Endothelial cell of umbilical vein (primary cell): ENCODE data around the gene MYO5B. TPM values are rescaled to one million over a fixed set of nuclear protein-coding genes. Genes with fewer than 3 reads are reported as not detected.

Experiments
- BruUV-seq: library from RNA; stranded (reverse); fragments of 400-500 nt; replicated peaks from 2 replicates; lab custom pipeline; 2021; lab: Mats Ljungman, UMichigan
- CTCF ChIA-PET: fragments of 300-600, 350-600 bp; sonication (Branson Sonifier 250); formaldehyde crosslinking; loops from one replicate; lab custom pipeline; 2021; ENCODE audit warnings: antibody characterized with exemption, inconsistent platforms; lab: Charles Lee
- POLR2A ChIA-PET: fragments of 300-600, 350-600 bp; sonication (Branson Sonifier 250); formaldehyde crosslinking; loops from one replicate; lab custom pipeline; 2021; ENCODE audit warnings: antibody characterized with exemption, inconsistent platforms; lab: Charles Lee
- DNase-seq: peaks from one replicate; pipeline ENCODE4 v3.0.0-alpha.2; 2011; ENCODE audit warnings: low read depth, low spot score
- FAIRE-seq: peaks from 2 replicates; lab custom pipeline; 2011; peaks lifted over from hg19 to GRCh38; lab: Jason Lieb, UNC
- H2AFZ ChIP-seq: 2 replicates; pipeline ENCODE4 v1.6.0; 2012; ENCODE audit warnings: low read depth, low read length, control low read depth, inconsistent platforms
- H3K27ac ChIP-seq: 2 replicates; pipeline ENCODE4 v1.5.1; 2011; ENCODE audit warnings: low read depth, mild to moderate bottlenecking, control low read depth, low read length, moderate library complexity; ENCODE audit not compliant: insufficient read depth
- H3K27me3 ChIP-seq, 2 experiments: 2 replicates each; pipeline versions ENCODE4 v1.6.0 to v1.6.1; 2011; ENCODE audit warnings: low read length in 2 of 2, mixed read lengths in 1 of 2; ENCODE audit not compliant: control insufficient read depth in 2 of 2, insufficient read depth in 2 of 2
- H3K36me3 ChIP-seq, 2 experiments: 2 replicates in 1 of 2; 3 replicates in 1 of 2; pipeline ENCODE4 v1.5.1; 2011; ENCODE audit warnings: low read length in 2 of 2, mild to moderate bottlenecking in 1 of 2, moderate library complexity in 1 of 2; ENCODE audit not compliant: control insufficient read depth in 2 of 2, insufficient read depth in 2 of 2; ENCODE audit errors: extremely low read depth in 1 of 2
- H3K4me1 ChIP-seq: 3 replicates; pipeline ENCODE4 v1.5.1; 2011; ENCODE audit warnings: mild to moderate bottlenecking, low read length; ENCODE audit not compliant: control insufficient read depth, insufficient read depth; ENCODE audit errors: extremely low read depth
- H3K4me2 ChIP-seq: 2 replicates; pipeline ENCODE4 v1.6.1; 2011; ENCODE audit warnings: low read length, control low read depth, mixed read lengths; ENCODE audit not compliant: insufficient read depth
- H3K4me3 ChIP-seq, 3 experiments: fragments of 200-600 bp in 1 of 3; sonication (generic), shearing (Covaris generic) in 1 of 3; replicated peaks in 1 of 3; 2 replicates each; pipeline ENCODE4 v1.5.1; 2011 to 2016; ENCODE audit warnings: control low read depth in 3 of 3, low read length in 3 of 3, mild to moderate bottlenecking in 2 of 3, inconsistent platforms in 1 of 3, low read depth in 1 of 3, moderate library complexity in 1 of 3; ENCODE audit not compliant: insufficient read depth in 1 of 3
- H3K79me2 ChIP-seq: 2 replicates; pipeline ENCODE4 v1.6.0; 2012; ENCODE audit warnings: low read length, inconsistent platforms; ENCODE audit not compliant: control insufficient read depth, insufficient read depth
- H3K9ac ChIP-seq: replicated peaks from 2 replicates; pipeline ENCODE3; 2011; ENCODE audit warnings: low read length, control low read depth; ENCODE audit not compliant: insufficient read depth; ENCODE audit errors: extremely low read depth
- H3K9me1 ChIP-seq: replicated peaks from 3 replicates; pipeline ENCODE4 v1.6.0; 2011; ENCODE audit warnings: mild to moderate bottlenecking, low read length; ENCODE audit not compliant: control insufficient read depth, insufficient read depth; ENCODE audit errors: extremely low read depth
- H3K9me3 ChIP-seq: replicated peaks from 2 replicates; pipeline ENCODE4 v1.5.1; 2012; ENCODE audit warnings: low read length, inconsistent platforms; ENCODE audit not compliant: control insufficient read depth, insufficient read depth
- H4K20me1 ChIP-seq: replicated peaks from 2 replicates; pipeline ENCODE3; 2011; ENCODE audit warnings: mild to moderate bottlenecking, low read length; ENCODE audit not compliant: control insufficient read depth, insufficient read depth; ENCODE audit errors: extremely low read depth
- EZH2 ChIP-seq: IDR thresholded peaks from 2 replicates; pipeline ENCODE4 v1.6.1; 2012; ENCODE audit warnings: borderline replicate concordance, low read depth, mild to moderate bottlenecking, moderate library complexity, low read length, inconsistent platforms; ENCODE audit not compliant: severe bottlenecking
- FOS ChIP-seq: IDR thresholded peaks from 2 replicates; pipeline ENCODE4 v1.6.1; 2011; ENCODE audit warnings: mild to moderate bottlenecking, low read length, moderate library complexity, borderline replicate concordance; ENCODE audit not compliant: insufficient read depth
- GATA2 ChIP-seq: IDR thresholded peaks from 2 replicates; pipeline ENCODE4 v1.7.0; 2011; ENCODE audit warnings: low read depth, mild to moderate bottlenecking, moderate library complexity, mixed read lengths, low read length; ENCODE audit not compliant: insufficient read length, insufficient read depth
- JUN ChIP-seq: IDR thresholded peaks from 2 replicates; pipeline ENCODE4 v1.6.1; 2011; ENCODE audit warnings: borderline replicate concordance, low read depth; ENCODE audit not compliant: insufficient read length, insufficient read depth
- MYC ChIP-seq: IDR thresholded peaks from one replicate; pipeline ENCODE4 v1.6.1; 2011; ENCODE audit warnings: mild to moderate bottlenecking, low read depth, low read length
- POLR2A ChIP-seq: IDR thresholded peaks from 2 replicates; pipeline ENCODE4 v1.6.1; 2012; ENCODE audit warnings: low read depth, mild to moderate bottlenecking, control low read depth, low read length
- POLR2AphosphoS5 ChIP-seq: IDR thresholded peaks from 2 replicates; pipeline ENCODE4 v1.6.1; 2012; ENCODE audit warnings: low read depth, mild to moderate bottlenecking, control low read depth, low read length, moderate library complexity; ENCODE audit not compliant: insufficient read depth
- dilution Hi-C: fragments of 300-500 bp; cut with MboI; formaldehyde crosslinking; loops from one replicate; pipeline ENCODE4 v1.15.0; 2019; ENCODE audit warnings: low sequenced_read_pairs; ENCODE audit not compliant: extremely low pct_ligation_motif_present
- intact Hi-C: fragments of 100-400 bp; cut with micrococcal nuclease; formaldehyde crosslinking; loops from one replicate; pipeline ENCODE4 v1.10.0; 2022
- polyA plus RNA-seq, 4 experiments: library from polyadenylated mRNA; depleted of rRNA in 3 of 4; stranded (reverse) in 3 of 4; unstranded in 1 of 4; fragments of >200 nt; gene quantifications; 2 replicates each; pipeline versions ENCODE4 v1.2.1 to v1.2.3, GENCODE V29; 2011 to 2012; ENCODE audit warnings: missing spikeins in 1 of 4
- total RNA-seq: library from RNA; stranded (reverse); gene quantifications from 2 replicates; pipeline ENCODE4 v1.2.3, GENCODE V29; 2021
- TF ChIP-seq, protein P1 (sequence below): IDR thresholded peaks from 2 replicates; pipeline ENCODE4 v1.6.1; 2011; ENCODE audit not compliant: insufficient read depth, insufficient read length
- TF ChIP-seq, protein P2 (sequence below), 2 donors: IDR thresholded peaks; 1 replicate in 1 of 2; 2 replicates in 1 of 2; pipeline ENCODE4 v1.5.1; 2011; ENCODE audit warnings: low read length in 2 of 2, mild to moderate bottlenecking in 2 of 2, moderate library complexity in 2 of 2, control low read depth in 1 of 2, inconsistent platforms in 1 of 2, low read depth in 1 of 2; ENCODE audit not compliant: insufficient read depth in 1 of 2; ENCODE audit errors: extremely low read depth in 1 of 2

The MYO5B gene
- total and polyA plus RNA-seq, 2 donors (not counting 3 experiments of a cell fraction or from before 2014, with no cell fraction given), result 0.54 to 1.1 TPM

DNA sequence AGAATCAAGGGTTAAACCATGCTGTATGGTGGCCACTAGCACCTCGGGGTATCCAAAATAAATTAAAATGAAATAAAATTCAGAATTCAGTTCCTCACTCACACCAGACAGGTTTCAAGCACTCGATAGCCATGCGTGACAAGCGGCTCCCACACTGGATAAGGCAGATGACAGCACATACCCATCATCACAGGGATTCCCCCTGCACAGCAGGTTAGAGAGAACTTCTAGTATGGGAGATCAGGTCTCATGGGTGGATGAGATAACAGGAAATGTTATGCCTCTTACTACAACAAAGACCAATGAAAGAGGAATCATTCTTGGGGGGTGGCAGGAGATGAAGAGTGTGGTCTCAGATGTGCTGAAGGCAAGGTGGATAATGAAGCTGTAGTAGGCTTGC, 259.7 kb downstream of the MYO5B start:
- dilution Hi-C loops, result no loop called here
- DNase-seq (no peak), FAIRE-seq (no peak)
- TF ChIP-seq EZH2 (no peak), POLR2A (no peak), JUN (no peak), GATA2 (no peak), FOS (no peak), MYC (no peak), POLR2AphosphoS5 (no peak)
- TF ChIP-seq, protein P1, sequence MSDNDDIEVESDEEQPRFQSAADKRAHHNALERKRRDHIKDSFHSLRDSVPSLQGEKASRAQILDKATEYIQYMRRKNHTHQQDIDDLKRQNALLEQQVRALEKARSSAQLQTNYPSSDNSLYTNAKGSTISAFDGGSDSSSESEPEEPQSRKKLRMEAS, result no peak
- TF ChIP-seq, protein P2, sequence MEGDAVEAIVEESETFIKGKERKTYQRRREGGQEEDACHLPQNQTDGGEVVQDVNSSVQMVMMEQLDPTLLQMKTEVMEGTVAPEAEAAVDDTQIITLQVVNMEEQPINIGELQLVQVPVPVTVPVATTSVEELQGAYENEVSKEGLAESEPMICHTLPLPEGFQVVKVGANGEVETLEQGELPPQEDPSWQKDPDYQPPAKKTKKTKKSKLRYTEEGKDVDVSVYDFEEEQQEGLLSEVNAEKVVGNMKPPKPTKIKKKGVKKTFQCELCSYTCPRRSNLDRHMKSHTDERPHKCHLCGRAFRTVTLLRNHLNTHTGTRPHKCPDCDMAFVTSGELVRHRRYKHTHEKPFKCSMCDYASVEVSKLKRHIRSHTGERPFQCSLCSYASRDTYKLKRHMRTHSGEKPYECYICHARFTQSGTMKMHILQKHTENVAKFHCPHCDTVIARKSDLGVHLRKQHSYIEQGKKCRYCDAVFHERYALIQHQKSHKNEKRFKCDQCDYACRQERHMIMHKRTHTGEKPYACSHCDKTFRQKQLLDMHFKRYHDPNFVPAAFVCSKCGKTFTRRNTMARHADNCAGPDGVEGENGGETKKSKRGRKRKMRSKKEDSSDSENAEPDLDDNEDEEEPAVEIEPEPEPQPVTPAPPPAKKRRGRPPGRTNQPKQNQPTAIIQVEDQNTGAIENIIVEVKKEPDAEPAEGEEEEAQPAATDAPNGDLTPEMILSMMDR (IDR thresholded peaks at IDR 0.05; ENCODE audit: extremely low read depth in 1 of 2, insufficient read depth in 1 of 2, low read depth in 1 of 2, low read length in 2 of 2), result no peak
- intact Hi-C loops, result no loop called here
- H3K9ac ChIP-seq, result no peak overlapping the region
- no peak overlapping the region for H3K27ac ChIP-seq
- no peaks in the 10 kb centered on the region for H3K4me1 ChIP-seq
- no TSS peak for BruUV-seq
- no peaks in the 10 kb centered on the region for H3K36me3 ChIP-seq
- no peaks in the 10 kb centered on the region for H4K20me1 ChIP-seq
- POLR2A ChIA-PET, result no interaction called here
- peaks cover 0 to 2% of the 10 kb centered on the region in 2 experiments for H3K27me3 ChIP-seq
- CTCF ChIA-PET, result no interaction called here
- no peaks in the 10 kb centered on the region for H3K9me3 ChIP-seq
- no peak overlapping the region for H3K4me3 ChIP-seq
- no peak overlapping the region for H2AFZ ChIP-seq
- no peak overlapping the region for H3K4me2 ChIP-seq
- H3K79me2 ChIP-seq, result no peaks in the 10 kb centered on the region
- no peaks in the 10 kb centered on the region for H3K9me1 ChIP-seq
